OCI-LY3 (cell line): ENCODE results near the gene FKBP7.

Experiments used
- EZH2phosphoT487 ChIP-seq: fragments of 200-600 bp; shearing (Covaris generic); IDR thresholded peaks from 2 replicates; pipeline ENCODE4 v1.6.1; 2018; ENCODE audit warnings: antibody characterized with exemption, mixed run types, low read depth
- TF ChIP-seq, protein P1 (sequence below): fragments of 200-600, 300-600 bp; sonication (generic); IDR thresholded peaks from 2 replicates; pipeline ENCODE4 v1.5.1; 2014; ENCODE audit warnings: antibody characterized with exemption, low read length, low read depth

DNA sequence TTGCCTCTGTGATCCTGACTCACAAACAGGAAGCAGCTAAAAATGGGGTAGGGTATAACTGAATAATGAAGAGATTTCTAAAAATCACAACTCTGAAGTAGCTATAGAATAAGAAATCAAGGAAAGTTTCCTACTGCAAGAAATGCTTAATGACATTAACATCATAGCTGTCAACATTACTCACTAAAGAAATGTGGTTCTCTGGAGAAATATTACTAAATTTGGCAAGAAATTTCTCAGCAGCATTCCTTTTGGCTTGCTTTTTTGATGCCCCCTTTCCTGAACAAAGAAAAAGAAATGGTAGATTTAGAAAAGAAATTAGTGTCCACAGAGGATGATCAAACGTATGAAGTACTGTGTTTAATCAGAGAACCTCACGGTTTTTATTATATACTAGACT lies 37.0 kb downstream of the FKBP7 start:
- TF ChIP-seq, protein P1, sequence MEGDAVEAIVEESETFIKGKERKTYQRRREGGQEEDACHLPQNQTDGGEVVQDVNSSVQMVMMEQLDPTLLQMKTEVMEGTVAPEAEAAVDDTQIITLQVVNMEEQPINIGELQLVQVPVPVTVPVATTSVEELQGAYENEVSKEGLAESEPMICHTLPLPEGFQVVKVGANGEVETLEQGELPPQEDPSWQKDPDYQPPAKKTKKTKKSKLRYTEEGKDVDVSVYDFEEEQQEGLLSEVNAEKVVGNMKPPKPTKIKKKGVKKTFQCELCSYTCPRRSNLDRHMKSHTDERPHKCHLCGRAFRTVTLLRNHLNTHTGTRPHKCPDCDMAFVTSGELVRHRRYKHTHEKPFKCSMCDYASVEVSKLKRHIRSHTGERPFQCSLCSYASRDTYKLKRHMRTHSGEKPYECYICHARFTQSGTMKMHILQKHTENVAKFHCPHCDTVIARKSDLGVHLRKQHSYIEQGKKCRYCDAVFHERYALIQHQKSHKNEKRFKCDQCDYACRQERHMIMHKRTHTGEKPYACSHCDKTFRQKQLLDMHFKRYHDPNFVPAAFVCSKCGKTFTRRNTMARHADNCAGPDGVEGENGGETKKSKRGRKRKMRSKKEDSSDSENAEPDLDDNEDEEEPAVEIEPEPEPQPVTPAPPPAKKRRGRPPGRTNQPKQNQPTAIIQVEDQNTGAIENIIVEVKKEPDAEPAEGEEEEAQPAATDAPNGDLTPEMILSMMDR: no peak
- no peak for TF ChIP-seq EZH2phosphoT487
